ENCODE results near the gene NFIA.

The NFIA gene

GRCh38 chr1:61343734-61344420 lies 261.5 kb downstream of the NFIA start:
- DNase-seq: no peak

GRCh38 chr1:61344696-61345095 lies 262.3 kb downstream of the NFIA start:
- DNase-seq: no peak

GRCh38 chr1:61348025-61348665 lies 265.8 kb downstream of the NFIA start:
- DNase-seq: no peak

- no peak for DNase-seq
These were observed 270.6 kb downstream of the NFIA start for GRCh38 chr1:61352845-61353435.

DNA sequence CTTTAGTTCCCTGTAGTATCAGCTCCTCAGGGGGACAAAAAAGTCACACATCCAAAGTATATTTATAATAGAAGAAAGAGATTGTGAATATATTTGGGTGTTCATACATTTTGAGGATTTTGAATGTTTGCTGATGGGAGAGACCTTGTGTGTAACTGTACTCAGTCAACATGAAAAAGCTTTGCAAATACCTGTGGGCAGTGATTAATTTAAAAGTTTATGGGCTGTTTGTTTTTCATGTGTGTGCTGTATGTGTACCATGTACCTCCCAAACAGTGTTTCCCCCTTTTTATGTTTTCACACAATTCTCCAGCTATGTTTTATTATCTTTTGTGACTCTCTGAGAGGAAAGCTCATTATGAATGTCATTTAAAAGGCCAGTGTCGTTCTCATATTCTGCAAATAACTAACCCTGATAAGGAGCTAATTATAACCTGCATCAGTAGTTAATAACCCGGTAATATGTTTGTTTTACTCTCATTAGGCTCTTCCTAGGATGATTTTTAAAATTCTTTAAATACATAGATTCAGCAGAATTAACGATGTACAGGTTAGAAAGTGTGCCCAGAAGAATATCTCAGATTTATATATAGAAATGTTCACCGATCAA lies 271.5 kb downstream of the NFIA start:
- no peak for DNase-seq

DNA sequence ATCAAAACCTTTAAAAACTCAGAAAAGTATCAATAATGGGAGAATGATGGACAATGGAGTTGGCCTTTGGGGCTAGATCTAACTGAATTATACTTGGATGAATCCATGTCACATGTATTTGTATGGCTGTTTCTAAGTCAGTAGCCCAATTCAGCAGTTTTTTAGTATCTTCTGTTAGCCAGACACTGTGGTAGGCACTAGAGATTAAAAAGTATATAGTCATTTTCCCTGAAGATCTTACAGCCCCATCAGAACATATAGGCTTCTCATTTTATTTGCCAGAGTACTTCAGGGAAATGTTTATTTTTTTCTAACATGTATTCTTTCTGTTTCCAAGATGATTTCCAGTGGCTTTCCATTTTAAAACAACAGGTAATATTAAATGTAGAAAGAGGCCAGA lies 273.7 kb downstream of the NFIA start:
- no peak for DNase-seq

- no peak for DNase-seq
These were observed 274.6 kb downstream of the NFIA start for GRCh38 chr1:61356995-61357394.

DNA sequence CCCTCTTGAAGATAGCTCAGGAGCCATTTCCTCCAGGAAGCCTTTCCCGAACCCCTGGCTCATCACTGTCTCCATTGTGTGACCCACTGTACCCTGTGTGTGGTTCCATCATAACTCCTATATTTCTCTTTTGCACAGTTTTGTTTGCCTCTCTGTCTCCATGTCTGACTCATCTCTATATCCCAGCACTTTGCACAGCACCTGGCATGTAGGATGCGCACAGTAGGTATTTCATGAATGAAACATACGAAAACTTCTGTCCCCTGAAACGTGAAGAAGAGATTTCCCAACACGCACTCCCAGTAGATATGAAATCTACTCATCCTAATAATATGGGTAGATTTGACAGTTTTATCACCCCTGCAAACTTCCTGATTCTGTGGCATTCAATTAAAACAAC lies 275.2 kb downstream of the NFIA start:
- no peak for DNase-seq

DNA sequence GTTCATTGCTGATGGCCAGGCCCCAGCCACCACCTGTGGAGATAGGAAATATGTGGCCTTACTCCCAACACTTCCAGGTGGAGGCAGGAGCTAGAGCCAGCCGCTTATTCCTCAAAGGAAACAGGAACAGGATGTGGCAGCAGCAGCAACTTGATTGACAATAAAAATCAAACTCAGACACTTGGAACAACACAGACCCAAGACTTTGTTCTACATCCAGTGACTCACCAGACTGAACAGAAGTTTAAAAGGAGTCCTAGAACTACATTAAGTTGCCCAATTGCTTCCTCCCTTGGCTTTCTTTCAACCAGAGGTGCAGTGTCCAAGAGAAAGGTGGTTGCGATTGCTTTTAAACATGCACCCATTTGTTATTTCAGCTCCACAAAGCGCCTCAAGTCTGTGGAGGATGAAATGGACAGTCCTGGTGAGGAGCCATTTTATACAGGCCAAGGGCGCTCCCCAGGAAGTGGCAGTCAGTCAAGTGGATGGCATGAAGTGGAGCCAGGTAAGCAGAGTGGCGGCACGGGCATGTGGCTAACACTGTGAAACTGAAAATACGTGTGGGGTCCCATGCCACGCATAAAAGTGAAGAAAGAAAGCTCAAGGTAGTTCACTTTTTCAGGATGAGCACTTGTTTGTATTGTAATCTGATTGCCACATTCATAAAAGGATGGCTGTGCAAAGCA lies 276.6 kb downstream of the NFIA start:
- DNase-seq: no peak

GRCh38 chr1:61361931-61362330 lies 279.6 kb downstream of the NFIA start:
- no peak for DNase-seq

DNA sequence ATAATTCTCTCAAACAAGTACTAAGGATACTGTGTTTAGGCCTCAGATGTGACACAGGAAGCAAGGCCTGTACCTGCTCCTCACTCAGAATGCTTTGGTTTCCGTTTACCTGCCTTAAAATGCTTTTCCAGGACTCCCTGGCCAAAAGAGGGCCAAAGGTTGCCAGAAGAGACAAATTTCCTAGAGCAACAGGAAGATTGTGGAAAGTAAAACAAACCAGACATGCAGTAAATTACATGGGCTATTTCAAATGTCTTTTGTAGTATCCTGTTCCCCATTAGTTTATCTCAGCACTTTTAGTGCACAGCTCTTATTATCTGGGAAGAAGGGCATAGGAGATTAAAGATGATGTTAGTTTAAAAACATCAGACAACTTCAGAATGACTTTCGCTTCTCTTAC lies 280.0 kb downstream of the NFIA start:
- no peak for DNase-seq

GRCh38 chr1:61368366-61368765 lies 286.0 kb downstream of the NFIA start:
- no peak for DNase-seq

GRCh38 chr1:61368876-61369275 lies 286.5 kb downstream of the NFIA start:
- no peak for DNase-seq

DNA sequence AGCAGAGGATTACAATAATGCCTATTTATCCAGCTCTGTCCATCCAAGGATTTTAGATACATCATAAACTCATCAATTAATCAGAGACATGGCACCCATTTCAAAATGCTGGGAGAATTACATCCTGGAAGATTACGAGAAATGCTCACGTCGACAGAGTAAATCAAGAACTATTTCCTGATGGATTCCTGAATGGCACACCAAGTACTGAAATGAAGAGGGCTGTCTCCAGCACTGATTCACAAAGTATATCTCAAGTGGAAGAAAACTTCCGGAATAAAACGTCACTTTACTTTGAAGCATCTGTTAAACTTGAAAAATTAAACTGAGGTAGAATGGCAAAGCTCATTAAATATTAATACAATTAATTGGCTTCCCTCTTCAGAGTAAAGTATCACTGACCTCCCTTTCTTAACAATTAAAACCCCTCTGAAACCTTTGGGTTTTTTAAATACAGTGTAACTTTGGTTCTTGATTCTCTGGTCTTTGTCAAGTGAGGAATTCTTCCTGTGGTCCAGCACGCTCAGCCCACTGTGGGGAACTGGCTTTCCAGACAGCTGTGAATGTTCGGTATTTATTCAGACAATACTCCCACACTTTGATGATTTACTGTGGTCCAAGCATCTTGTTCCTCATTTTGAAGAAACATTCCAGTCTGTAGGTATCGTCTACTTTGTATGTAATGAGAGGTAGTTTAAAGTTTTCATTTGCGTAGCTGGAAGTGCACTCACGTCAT lies 288.0 kb downstream of the NFIA start:
- no peak for DNase-seq

DNA sequence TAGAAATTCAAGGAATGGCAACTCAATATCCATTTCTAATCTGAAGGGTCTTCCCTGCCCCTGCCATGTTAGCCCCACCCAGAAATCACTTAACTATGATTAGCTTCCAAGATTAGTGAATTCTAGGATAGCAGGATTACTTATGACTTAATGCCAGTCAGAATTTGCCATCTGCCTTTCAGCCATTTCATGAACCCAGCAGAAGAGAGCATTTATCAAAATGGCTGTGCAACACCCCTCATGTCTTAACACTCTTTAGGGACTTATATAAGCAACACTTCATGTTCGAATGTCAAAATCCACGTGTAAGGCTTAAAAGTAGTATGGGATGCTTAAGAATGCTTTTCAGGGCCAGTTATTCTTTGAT lies 288.5 kb downstream of the NFIA start:
- no peak for DNase-seq

DNA sequence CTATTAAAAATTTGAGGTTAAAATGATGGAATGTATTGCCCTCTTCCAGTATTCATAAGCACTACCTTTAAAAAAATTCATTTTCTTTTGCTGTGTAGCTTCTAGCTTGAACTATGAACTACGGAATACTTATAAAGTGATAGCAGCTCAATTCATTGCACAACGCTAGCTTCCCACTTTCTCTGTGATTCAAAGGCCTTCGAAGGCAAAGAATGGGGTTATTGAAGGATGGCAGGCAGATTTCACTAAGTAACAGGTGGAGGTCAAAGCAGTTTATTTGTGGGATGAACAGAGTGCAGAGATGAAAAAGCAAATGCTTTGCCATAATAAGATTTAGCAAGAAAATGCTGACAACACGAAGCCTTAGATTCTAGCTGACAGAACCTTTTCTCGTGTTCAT lies 290.6 kb downstream of the NFIA start:
- no peak for DNase-seq

- DNase-seq: no peak
These were observed 291.8 kb downstream of the NFIA start for GRCh38 chr1:61374156-61374555.

GRCh38 chr1:61375082-61375880 lies 292.9 kb downstream of the NFIA start:
- no peak for DNase-seq

DNA sequence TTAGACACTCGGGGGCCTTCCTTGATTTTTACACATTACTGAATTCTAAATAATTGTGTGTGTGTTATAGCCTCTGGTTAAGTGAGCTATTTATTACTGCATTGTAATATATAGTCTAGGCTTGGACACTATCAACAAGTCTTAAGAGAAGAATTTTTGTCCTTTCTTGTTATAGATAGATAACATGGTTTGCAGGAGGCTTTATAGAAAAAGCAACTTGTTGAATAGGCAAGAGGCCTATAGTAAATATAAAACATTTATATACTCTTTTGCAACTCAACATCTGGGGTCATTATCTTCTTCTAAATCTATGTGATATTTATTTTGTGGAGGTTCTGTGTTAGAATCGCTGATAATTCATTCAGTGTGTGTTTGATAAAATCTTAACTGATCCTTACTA lies 293.8 kb downstream of the NFIA start:
- no peak for DNase-seq

DNA sequence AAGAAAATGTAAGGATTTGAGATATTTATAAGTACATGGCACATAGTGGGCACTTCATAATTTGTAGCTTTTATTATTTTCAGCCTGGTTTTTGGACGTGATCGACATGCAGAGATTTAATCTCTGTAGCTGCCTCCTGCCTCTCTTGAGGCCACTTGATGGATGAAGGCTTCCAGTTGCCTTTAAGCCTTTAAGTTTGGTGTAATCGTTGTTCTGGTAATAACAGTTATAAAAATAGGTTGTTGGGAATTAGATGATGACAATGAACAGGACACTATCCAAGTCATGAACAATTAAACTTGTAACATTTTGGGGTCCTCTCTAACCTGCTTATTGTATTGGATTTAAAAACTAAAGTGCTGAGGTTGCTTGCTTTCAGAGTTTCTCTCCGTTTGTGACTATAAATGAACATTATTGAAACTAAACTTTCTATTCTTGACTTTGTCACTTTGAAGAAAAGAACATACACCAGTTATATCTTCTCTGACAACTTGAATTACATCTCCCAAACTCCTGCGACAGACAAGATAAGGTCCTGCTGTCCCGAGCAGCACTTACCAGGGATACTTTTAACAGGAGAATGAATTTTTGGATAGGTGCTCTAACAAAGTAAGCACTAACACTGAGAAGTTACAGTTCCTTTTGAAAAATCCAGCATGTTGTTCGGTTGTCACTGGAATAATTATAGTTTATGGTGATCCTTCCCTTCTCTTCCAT lies 295.0 kb downstream of the NFIA start:
- no peak for DNase-seq

- no peak for DNase-seq
These were observed 296.3 kb downstream of the NFIA start for GRCh38 chr1:61378494-61379180.

All from inflammatory macrophage treated with lipopolysaccharide for 4 hours (primary cell).